NCI-H1694 treated with DMSO at 0.1 percent for 48 hours (cell line): ENCODE measurements around the gene ACSM2A.
"Not testable (repeated sequence)": the region's sequence is repeated elsewhere in the genome, so short reads cannot be mapped to it uniquely, and the experiment has no call there.

Experiments used
- DNase-seq: peaks from one replicate; lab custom pipeline; 2025; lab: John Stamatoyannopoulos, UW

The ACSM2A gene

DNA sequence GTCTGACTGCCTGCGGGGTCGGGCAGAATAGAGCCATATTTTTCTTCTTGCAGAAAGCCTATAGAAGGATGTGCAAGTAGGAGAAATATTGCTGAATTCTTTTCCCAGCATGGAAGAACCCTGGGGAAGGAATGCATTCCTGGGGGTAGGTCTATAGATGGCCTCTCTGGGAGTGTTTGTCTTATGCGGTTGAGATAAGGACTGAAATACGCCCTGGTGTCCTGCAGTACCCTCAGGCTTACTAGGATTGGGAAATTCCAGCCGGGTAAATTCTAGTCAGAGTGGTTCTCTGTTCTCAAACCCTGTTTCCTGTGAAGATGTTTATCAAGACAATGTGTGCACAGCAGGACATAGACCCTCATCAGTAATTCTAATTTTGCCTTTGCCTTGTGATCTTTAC lies 2.3 kb downstream of the ACSM2A start:
- DNase-seq: not testable (repeated sequence)

DNA sequence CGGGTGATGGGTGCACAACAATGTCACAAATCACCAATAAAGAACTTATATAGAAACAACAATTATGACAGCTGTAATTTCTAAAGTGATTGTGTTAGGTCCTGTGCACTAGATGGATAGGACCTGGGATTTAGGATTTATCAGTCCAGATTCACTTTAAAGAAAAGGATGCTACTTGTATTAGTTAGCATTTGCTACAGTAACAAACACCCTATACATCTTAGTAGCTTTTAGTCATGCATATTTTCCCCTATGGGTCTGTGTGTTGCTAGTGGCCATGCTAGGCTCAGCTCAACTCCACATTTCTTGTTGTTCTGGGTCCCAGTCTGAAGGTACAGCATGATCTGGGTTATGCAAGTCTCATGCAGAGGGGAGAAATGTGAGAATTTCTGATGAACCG lies 7.9 kb downstream of the ACSM2A start:
- not testable (repeated sequence) for DNase-seq

DNA sequence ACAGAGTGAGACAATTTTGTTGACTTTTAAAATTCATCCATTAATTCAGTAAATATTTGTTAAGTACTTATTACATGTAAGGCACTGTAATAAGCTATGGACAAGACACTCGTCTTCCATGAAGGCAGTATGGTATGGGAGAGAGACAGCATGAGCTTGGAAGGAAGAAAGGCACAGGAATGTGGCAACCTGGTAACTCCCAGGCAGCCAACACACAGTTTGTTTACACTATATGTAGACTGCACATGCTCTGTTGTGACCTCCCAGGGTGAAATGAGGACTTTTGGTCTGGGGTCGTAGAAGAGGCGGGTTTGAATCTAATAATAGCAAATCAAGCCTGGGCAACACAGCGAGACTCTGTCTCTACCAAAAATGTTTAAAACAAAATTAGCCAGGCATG lies 9.0 kb downstream of the ACSM2A start:
- not testable (repeated sequence) for DNase-seq

DNA sequence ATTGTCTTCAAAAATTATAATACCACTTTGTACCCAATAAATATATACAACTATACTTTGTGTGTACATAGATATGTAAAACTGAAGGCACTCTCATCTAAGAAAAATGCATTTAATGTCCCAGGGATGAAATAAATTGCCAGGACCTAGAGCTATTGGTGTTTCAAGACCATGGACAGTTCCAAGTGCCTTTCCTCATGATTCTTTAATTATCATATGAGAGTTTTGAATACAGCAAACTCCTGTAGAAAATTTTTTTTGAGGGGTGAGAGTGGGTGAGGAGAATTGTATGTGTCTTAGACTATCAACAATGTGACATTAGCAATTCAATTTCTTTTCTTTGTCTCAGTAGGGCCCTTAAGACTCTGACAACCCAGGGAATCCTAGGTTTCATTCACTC lies 17.6 kb downstream of the ACSM2A start:
- not testable (repeated sequence) for DNase-seq

DNA sequence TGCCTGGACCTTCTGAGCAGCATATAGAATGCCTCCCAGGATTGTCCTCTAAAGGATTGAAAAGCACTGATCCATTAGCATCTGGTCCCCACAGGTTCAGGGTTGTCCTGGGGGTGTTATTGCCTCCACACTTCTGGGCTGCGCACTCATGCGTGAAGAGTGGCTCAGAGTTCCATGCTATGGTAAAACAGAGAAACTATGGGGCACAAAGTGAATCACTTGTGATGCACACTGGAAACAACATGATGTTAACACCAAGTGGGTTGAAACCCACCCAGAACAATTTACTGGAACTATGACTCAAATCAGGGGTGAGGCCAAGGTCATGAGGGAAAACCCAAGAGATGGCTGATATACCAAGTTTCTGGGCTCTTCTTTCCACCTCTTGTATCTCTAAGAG lies 18.6 kb downstream of the ACSM2A start:
- not testable (repeated sequence) for DNase-seq

DNA sequence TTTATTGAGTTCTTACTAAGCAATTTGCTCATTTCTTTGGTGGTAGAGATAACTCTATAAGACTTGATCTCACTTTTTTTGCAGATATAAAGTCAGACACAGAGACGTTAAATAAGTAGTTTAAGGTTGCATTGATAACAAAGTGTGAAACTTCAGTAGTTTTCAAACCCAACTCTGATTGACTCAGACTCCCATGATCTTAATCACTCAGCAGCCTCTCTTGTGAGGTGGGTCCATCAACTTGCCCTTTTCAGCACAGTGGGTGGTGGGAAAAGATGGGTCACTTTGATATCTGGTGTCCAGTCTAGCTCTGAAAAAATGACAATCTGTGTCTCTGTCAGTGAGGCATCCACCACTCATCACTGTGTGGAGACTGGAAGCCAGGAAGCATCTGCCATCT lies 19.4 kb downstream of the ACSM2A start:
- DNase-seq: not testable (repeated sequence)

DNA sequence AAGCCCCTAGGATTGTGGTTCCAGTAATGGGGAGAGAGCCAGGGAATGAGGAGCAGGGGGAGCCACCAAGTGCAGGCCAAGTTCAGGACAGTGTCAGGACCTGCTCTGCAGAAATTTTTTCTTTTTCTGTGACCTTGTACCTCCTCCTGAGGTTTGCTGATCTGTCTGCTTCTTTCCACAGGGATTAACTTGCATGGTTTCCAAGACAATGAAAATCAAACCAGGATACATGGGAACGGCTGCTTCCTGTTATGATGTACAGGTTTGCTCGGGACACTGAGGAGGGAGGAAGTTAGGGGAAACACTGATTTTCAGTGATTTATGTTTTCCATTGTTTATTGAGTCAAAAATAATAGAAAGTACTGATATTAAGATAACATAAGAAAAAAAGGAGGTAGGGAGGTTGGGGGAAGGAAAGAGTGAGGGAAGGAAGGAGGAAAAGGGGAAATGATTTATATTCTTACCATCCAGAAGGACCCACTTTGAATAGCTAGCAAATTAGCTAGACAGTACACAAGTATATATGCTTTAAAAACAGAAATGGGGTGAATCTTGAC lies 25.9 kb downstream of the ACSM2A start:
- not testable (repeated sequence) for DNase-seq

DNA sequence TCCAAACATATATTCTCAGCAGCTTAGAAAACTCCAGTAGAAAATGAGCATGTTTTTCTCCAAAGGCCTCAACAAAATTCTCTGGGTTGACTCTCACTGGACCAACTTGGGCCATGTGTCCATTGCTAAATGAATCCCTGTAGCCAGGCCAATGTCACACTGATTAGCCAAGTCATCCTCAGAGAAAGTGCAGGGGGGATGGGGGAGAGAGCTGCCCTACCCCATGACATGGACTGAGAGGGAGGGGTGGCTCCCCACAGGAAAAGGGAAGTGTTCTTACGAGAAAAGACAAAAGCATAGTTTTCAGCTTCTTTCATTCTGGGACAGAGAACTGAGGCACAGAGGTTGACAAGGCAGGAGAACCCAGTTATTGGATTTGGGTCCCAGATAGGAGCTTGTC lies 32.7 kb downstream of the ACSM2A start:
- DNase-seq: not testable (repeated sequence)

DNA sequence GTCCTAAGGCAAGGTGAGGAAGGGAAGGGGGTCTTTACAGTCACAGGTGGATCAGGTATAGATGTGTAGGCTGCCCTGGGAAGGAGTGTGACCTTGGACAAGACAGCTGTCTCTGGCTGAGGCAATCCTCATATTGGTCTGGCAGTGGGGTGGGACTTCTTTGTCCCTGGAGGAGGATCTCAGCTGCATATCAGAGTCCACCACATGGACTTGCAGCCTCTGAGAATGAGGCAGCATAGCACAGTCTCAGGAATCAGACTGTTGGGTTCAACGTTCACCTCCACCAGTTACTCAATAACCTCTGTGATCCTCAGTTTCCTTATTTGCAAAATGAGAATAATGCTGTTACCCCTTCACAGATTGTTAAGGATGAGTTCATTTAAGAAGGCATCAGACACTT lies 33.4 kb downstream of the ACSM2A start:
- DNase-seq: no peak

DNA sequence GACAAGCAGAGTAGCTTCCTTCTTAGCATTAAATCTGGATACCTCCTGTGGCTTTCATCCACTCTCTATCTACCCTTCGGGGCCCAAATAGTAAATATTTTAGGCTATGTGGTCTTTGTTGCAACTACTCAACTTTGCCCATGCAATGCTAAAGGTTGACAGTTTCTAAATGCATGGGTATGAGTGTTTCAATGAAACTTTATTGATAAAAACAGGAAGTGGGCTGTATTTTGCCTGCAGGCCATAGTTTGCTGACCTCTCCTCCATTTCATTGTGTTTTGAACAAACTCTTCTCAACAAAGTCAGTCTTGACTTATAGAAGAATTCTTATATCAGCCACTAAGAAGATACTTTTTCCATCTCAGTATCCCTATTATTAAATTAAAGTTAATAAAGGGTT lies 34.1 kb downstream of the ACSM2A start:
- DNase-seq: no peak

DNA sequence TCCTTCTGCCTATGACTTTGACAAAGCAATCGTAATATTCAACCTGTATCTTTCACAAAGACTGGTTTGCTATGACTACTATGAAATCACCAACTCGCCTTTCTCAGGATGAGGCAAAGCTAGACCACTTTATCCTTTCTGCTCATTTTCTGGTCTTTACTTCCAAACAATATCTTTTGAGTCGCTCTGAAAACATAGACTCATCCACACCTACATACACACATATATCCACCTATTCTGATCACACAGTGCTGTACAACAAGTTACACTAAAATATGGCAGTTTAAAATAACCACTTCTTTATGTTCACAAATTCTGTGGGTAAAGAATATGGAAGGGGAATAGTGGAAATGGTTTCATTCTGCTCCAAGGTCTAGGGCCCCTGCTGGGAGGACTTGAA lies 39.7 kb downstream of the ACSM2A start:
- not testable (repeated sequence) for DNase-seq

DNA sequence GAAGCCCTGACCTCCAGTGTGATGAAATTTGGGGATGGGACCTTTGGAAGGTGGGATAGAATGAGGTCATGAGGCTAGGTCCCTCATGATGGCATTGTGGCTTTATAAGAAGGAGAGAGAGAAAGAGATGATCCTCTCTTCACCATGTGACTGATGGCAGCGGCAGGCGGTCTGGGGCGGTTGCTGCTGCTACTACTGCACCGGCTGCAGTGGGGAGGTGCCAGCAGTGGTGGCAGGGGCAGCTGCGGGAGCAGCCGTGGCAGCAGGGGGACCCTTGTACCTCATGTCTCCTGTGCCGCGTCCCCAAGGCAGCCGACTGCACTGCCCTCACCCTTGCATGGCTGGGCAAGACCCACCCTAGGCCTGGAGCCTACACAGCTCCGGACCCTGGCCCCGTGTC lies 40.1 kb downstream of the ACSM2A start:
- DNase-seq: not testable (repeated sequence)

DNA sequence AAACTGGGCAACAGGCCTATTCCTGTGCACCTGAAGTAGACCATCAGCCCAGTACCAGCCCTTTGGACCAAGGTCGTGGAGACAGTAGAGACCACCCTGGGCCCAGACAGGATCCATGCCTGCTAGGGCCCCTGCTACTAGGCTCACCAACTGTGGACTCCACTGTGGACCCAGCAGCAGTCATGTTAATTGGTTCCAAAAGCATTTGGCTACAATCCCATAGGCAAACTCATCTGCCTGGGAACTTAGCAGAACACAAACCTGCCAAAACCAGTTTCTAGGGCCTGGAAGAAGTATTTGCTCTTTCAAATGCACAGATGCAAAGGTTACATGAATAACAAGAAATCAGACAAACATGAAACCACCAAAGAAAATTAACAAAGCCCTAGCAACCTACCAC lies 53.1 kb downstream of the ACSM2A start:
- no peak for DNase-seq

DNA sequence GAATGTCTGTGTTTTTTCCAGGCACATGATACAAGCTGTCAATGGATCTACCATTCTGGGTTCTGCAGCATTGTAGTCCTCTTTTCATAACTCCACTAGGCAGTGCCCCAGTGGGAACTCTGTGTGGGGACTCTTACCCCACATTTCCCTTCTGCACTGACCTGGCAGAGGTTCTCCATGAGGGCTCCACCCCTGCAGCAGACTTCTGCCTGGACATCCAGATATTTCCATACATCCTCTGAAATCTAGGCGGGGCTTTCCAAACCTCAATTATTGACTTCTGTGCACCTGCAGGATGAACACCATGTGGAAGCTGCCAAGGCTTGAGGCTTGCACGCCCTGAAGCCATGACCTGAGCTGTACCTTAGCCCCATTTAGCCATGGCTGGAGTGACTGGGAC lies 56.0 kb downstream of the ACSM2A start:
- no peak for DNase-seq

DNA sequence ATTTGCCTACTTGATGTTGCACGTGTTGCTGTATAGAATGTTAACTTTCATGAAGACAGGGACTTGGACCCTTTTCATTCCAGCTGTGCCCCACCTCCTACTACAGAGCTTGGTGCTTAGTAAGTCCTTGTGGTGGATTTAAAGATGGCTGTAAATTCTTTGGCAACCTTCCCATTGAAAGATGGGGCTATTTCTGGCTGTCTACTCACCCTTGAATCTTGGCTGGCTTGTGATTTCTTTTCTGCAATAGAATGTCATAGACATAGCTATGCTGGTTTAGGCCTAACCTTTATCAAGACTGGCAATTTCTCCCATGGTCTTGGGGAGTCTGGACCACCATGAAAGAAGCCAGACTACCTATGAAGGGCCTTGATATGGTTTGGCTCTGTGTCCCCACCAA lies 59.0 kb downstream of the ACSM2A start:
- no peak for DNase-seq

DNA sequence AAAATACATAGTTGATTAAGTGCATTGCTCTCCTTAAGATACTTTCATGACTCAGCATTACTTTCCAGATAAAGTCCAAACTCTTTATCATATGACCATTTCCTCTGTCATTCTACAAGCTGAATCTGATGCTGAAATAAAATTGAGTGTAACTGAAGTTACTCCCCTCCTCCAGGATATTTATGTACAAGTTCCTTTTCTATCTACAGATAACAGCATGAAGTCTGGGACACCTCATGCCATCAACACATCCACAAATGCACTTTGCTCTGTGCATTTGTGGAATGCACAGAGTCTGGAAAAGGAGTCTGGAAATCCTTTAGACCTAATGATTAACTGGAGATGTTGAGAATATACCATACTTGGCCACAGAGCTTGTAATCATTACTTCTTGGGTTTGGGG lies 64.4 kb downstream of the ACSM2A start:
- DNase-seq: no peak

DNA sequence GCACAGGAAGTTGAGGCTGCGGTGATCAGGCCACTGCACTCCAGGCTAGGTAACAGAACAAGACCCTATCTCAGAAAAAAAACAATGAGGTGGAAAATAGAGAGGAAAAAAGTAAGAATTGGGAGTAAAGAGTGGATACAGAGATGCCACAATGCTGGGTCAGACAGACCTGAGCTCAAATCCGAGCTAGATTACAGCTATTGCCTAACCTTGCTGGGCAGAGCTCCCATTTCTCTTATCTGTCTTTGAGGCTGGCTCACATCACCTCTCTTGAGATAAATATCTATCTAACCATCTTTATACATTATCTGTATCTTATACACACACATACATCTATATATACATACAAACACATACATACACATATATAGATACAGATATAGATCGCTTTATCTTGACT lies 65.8 kb downstream of the ACSM2A start:
- DNase-seq: no peak

DNA sequence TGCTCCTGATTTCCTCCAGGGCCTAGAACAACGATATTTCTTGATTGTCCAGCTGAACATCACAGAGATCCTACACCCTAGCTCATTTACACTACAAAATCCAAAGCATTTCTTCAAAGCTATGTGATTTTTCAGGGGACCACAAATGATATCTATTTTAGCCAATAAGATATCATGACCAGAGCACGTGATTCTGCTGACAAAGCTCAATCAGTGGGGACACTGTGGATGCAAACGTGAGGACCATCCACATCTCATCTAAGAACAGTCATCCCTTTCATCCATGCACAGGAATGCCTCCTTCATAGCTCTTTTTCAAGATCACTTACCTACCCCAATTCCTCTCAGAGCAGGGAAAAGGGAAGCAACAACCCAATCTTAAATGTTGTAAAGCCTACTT lies 67.9 kb downstream of the ACSM2A start:
- DNase-seq: no peak

DNA sequence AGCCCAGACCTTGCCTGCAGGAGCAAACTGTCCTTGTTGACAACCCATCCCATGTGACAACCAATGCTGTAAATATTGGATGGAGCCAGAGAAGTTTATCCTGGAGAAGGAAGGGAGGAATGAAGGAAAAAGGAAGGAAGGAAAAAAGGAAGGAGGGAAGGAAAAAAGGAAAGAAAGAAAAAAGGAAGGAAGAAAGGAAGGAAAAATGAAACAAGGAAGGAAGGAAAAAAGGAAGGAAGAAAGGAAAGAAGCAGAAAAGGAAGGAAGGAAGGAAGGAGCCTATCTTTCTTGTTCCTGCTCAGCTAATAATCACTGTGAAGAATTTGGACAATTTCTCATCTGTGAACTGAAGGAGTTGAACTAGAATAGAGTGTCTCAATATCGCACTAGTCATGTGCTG lies 68.8 kb downstream of the ACSM2A start:
- DNase-seq: no peak

DNA sequence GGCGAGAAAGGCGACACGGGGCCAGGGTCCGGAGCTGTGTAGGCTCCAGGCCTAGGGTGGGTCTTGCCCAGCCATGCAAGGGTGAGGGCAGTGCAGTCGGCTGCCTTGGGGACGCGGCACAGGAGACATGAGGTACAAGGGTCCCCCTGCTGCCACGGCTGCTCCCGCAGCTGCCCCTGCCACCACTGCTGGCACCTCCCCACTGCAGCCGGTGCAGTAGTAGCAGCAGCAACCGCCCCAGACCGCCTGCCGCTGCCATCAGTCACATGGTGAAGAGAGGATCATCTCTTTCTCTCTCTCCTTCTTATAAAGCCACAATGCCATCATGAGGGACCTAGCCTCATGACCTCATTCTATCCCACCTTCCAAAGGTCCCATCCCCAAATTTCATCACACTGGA lies 80.5 kb downstream of the ACSM2A start:
- not testable (repeated sequence) for DNase-seq

DNA sequence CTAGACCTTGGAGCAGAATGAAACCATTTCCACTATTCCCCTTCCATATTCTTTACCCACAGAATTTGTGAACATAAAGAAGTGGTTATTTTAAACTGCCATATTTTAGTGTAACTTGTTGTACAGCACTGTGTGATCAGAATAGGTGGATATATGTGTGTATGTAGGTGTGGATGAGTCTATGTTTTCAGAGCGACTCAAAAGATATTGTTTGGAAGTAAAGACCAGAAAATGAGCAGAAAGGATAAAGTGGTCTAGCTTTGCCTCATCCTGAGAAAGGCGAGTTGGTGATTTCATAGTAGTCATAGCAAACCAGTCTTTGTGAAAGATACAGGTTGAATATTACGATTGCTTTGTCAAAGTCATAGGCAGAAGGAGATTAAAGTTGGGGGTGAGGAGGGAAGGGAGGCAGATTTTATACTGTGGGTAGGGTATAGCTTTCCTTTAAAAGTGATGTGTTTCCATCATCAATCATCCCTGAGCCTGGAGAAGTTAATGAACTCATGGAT lies 81.0 kb downstream of the ACSM2A start:
- not testable (repeated sequence) for DNase-seq

DNA sequence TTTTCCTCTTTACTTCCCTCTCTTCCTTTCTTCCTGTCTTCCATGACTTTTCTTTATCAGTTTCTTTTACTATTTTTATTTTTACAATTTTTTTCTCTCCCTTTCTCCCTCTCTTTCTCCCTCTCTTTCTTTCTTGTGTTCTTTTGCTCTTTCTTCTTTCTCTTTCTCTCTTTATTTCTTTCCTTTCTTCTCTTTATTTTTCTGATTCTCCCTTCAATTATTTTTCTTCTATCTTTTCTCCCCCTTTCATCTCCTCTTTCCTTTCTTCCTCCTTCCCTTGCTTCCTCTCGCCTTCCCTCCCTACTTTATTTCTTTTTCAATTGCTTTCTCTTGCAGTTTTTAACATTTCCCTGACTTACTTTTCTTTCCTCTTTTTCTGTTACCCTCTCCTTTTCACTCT lies 85.3 kb downstream of the ACSM2A start:
- DNase-seq: not testable (repeated sequence)
